ENCODE results near the gene ERVK3-1.

- no peak for TF ChIP-seq EP300 (conservative IDR thresholded peaks at IDR 0.05; ENCODE audit: poor library complexity, severe bottlenecking)
- TF ChIP-seq, protein P1, sequence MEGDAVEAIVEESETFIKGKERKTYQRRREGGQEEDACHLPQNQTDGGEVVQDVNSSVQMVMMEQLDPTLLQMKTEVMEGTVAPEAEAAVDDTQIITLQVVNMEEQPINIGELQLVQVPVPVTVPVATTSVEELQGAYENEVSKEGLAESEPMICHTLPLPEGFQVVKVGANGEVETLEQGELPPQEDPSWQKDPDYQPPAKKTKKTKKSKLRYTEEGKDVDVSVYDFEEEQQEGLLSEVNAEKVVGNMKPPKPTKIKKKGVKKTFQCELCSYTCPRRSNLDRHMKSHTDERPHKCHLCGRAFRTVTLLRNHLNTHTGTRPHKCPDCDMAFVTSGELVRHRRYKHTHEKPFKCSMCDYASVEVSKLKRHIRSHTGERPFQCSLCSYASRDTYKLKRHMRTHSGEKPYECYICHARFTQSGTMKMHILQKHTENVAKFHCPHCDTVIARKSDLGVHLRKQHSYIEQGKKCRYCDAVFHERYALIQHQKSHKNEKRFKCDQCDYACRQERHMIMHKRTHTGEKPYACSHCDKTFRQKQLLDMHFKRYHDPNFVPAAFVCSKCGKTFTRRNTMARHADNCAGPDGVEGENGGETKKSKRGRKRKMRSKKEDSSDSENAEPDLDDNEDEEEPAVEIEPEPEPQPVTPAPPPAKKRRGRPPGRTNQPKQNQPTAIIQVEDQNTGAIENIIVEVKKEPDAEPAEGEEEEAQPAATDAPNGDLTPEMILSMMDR (IDR thresholded peaks at IDR 0.05; ENCODE audit: poor library complexity, severe bottlenecking) = no peak
- no peak for TF ChIP-seq EZH2 (IDR thresholded peaks at IDR 0.05; ENCODE audit: borderline replicate concordance, insufficient read depth, low read length, poor library complexity, severe bottlenecking)
- no peak for TF ChIP-seq RAD21 (conservative IDR thresholded peaks at IDR 0.05)
- TF ChIP-seq POLR2AphosphoS5 (IDR thresholded peaks at IDR 0.05) = no peak
Measured at GRCh38 chr19:58335630-58336029, 30.5 kb downstream of the ERVK3-1 start.
